Measurements from ENCODE around the gene CHAD.
"Not testable (repeated sequence)": the region's sequence is repeated elsewhere in the genome, so short reads cannot be mapped to it uniquely, and the experiment has no call there.

CHAD gene

GRCh38 chr17:50473901-50474300, 5.2 kb upstream of the CHAD start:
- DNase-seq (ENCODE audit: low read depth in 3 of 3) = no peak

DNA sequence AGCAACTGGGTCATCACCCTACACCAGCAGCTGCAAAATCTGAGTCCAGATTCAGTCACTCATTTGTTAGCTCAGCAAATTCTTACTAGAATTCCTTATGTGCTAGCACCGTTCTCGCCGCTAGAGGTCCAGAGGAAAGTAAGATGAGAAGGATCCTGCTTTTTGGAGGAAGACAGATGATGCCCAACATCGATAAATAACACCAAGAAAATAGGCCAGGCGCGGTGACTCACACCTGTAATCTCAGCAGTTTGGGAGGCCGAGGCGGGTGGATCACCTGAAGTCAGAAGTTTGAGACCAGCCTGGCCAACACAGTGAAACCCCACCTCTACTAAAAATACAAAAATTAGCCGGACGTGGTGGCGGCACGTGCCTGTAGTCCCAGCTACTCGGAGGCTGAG, 4.1 kb upstream of the CHAD start:
- DNase-seq (ENCODE audit: low read depth in 3 of 3) = not testable (repeated sequence)

DNA sequence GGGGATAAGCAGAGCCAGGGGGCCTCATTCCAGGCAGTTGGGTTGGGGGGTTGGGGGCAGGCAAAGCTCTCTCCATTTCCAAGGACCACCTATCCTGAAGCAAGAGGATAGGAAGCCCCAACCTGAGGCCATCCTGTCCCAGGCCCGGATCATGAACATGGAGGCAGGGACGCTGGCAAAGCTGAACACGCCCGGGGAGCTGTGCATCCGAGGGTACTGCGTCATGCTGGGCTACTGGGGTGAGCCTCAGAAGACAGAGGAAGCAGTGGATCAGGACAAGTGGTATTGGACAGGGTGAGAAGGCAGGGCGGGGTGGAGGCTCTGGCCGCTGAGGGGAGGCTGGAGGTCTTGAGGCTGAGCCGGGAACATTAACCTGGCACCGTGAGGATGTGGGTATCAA, 3.6 kb upstream of the CHAD start:
- no peak for DNase-seq (ENCODE audit: low read depth in 3 of 3)

DNA sequence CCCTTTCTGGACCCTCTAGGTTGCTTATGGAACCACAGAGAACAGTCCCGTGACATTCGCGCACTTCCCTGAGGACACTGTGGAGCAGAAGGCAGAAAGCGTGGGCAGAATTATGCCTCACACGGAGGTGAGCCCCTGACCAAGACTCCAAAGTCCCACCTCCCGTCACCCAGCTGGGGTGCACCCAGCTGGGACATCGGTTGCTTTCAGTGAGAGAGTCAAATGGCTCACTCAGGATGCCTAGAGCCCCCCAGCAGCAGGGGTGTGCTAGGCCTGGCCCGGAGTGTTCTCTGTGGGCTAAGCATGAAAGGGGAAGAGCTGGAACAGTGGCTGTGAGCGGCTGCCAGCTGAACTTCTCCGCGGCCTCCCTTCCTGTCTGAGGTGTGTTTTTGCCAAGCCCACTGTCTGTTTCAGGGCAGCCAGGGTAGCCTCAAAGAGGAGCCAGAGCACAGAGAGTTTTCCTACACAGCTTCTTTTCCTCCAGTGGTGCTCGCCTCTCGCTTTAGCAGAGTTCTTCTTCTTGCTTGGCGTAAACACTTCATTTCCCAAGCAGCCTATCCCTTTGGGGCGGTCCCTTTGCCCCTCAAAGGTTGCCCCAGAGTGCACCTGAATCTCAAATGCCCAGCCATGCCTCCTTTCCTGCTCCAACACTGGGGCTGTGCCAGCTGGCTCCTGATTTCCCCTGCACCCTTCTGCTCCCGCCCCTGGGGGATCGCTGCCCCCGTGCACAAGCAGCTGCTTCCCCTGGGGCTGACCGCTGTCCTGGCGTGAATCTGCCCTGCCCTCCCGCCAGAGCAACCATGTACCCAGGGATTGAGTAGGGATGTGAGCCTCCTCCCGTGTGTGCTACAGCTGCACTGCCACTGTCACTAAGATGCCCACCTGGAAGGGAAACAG, 2.6 kb upstream of the CHAD start:
- no peak for DNase-seq (ENCODE audit: low read depth in 3 of 3)

DNA sequence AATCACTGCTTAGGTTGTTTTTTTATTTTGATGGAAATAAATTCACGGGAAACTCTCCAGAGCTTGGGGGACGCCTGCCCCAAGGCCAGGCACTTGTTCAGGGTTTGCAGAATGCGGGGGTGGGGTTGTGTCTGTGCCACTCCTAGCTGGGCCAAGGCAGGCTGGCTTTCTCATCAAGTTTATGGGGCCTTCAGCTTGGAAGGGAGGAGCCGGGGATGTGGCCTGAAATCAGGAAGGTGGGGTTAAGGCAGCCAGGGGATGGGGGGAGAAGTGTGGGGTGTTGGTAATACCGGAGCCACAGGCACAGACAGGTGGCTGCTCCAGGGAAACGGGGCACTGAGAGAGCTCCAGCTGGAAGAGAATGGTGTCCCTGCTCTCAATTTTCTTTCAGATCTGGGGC, 1.7 kb upstream of the CHAD start:
- DNase-seq (ENCODE audit: low read depth in 3 of 3) = no peak

GRCh38 chr17:50469671-50470305, 1.1 kb upstream of the CHAD start:
- DNase-seq (ENCODE audit: low read depth in 3 of 3) = no peak

DNA sequence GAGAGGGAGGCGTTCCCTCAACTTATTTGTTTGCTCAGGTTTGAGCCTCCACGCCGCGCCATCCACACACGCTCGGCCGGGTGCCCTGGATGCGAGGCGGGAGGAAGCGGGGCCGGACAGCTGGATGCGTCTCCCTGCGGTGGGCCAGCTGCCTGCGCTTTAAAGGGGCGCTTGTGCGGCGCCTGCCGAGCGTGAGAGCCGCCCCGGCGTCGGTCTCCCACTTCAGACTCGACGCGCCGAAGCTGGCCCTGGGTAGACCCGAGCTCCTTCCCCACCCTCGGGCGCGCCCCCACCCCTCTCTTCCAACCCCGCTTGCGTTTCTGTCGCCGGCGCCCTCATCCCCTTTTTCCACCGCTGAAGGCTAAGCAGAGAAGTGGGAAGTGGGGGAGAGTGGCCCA, 527 bp upstream of the CHAD start:
- DNase-seq (ENCODE audit: low read depth in 3 of 3) = no peak

DNA sequence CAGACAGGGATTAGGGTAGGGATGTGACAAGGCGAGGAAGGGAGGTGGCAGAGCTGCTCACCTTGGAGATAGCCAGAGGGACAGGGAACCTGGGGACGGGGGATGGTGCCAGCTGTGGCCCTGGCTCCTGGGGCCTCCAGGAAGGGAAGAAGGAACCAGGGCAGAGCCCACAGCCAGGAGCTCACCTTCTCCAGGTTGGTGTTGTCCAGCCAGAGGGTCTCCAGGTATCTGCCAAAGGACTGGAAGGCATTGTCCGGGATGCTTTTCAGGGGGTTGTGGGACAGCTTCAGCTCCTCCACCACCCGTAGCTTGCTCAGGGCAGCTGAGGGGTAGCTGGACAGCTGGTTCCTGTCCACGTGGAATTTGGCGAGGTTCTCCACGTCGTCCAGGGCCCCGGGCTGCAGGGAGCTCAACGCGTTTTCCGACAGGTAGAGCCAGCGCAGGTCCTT, 801 bp downstream of the CHAD start:
- DNase-seq (ENCODE audit: low read depth in 3 of 3) = no peak

DNA sequence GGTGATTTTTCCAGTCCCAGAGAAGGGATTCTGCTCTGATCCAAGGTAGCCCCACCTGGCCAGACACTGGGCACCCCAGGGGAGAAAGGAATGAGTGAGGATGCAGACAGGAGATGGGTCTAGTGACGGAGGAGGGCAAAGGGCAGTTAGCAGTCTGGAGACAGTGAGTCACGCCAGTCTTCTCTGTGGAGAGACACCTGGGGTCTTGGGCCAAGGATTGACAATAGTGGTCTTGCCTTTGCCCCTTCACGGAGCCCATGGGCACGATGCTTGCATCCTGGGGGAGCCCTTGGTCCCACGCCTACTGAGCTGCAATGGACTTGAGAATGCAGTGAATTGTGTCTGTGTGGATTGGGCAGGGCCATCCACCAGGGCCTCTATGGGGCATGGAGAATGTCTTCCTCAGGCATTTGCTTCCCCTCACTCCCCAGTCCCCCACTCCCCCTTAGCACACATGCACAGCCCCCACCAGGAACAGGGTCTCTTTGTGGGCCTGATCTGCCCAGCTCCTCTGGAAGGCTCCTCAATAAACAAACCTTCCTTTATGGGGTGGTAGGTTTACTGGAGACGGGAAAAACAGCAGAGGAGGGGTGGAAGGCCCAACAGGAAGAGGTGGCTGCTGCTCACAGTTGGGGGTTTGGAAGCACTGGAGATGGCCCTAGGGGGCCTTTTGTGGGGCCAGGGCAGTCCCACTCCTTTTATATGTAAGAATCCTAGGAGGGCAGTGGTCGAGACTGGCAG, 1.4 kb downstream of the CHAD start:
- no peak for DNase-seq (ENCODE audit: low read depth in 3 of 3)

- DNase-seq (ENCODE audit: low read depth in 3 of 3) = no peak
These were observed 2.1 kb downstream of the CHAD start for GRCh38 chr17:50466371-50467113.

- DNase-seq (ENCODE audit: low read depth in 3 of 3) = no peak
These were observed 3.0 kb downstream of the CHAD start for GRCh38 chr17:50465635-50466034.

GRCh38 chr17:50465171-50465570, 3.5 kb downstream of the CHAD start:
- DNase-seq (ENCODE audit: low read depth in 3 of 3) = no peak

- DNase-seq (ENCODE audit: low read depth in 3 of 3) = no peak
These were observed 3.9 kb downstream of the CHAD start for GRCh38 chr17:50464736-50465135.

DNA sequence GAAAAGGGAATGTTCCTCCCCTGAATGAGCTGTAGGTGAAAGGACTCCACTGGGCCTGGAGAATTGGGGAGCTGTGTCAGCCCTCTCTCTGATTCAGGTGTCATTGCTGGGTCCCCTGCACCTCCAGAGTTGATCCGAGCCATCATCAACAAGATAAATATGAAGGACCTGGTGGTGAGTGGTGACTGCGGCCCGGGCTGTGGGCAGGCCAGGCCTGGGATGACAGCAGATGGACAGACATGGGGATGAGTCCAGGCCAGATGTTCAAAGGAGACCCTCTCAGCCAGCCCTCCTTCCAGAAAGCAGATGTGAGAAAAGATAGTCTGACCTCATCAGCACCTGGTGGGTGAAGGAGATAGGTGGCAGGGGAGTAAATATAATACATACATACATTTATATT, 4.6 kb downstream of the CHAD start:
- DNase-seq (ENCODE audit: low read depth in 3 of 3) = no peak

GRCh38 chr17:50462446-50462845, 6.2 kb downstream of the CHAD start:
- DNase-seq (ENCODE audit: low read depth in 3 of 3) = no peak

DNA sequence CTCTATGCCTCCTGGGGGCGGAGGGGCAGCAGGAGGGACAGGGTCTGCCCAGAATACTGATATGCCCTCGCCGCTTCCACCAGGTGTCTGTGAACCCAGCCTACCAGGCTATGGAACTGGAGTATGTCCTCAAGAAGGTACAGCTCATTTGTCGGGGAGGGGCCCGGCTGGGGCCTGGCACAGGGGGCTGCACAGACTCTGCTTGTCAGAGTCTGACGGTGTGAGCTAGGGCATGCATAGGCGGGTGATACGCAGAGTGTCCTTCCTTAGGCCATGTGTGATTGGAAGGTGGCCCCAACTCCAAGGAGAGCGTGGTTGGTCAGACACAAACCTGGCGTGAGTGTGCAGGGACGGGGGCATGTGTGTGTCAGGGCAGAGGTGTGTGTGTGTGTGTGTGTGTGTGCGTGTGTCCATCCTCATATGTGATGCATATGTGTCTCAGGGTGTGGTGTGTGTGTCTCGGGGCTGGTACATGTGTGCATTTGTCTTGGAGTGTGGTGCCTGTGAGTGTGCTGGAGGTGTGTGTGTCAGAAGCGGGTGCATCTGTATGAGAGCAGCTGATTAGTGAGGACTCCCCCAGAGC, 7.0 kb downstream of the CHAD start:
- no peak for DNase-seq (ENCODE audit: low read depth in 3 of 3)

DNA sequence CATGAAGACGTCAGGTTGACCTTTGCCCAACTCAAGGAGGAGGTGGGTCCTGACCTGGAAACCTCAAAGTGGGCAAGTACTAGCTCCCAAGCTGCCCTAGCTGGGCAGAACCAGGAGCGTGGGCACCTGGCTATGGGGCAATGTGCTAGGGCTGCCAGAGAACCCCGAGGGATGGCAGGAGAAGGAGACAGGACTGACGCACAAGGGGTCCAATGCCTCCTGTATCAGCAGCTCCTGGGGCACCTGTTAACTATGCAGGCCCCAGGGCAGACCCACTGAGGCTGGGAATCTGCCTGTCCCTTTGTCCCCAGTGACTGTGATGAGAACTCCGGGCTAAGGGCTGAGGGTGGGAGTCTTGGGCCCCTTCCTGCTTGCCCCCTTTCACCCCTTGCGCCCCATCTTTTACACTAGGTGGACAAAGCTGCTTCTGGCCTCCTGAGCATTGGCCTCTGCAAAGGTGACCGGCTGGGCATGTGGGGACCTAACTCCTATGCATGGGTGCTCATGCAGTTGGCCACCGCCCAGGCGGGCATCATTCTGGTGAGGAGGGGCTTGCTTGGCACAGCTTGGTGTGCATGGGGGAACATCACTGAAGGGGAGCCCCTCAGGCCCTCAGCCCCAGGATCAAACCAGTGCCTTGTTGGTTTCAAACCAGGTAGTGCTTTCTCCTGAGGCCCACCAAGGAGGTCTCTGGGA, 7.7 kb downstream of the CHAD start:
- DNase-seq (ENCODE audit: low read depth in 3 of 3) = no peak

DNA sequence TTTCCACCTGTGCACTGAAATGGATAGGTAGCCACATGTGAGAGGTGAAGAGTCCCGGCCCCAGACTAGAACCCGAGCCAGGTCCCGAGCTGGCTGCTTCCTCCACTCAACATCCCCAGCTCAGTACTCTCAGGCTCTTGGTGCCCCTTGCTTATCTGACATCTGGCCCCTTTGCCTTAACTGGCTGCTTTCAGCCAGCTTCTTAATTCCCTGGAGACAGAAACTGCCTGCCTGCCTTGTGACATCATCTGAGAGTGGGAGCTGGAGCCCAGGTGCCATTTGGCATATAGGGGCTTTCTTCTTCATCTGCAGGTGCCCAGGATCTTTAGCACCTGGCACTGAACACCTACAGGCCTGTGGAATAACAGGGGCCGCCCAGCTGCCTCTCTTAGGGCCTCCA, 8.9 kb downstream of the CHAD start:
- no peak for DNase-seq (ENCODE audit: low read depth in 3 of 3)

GRCh38 chr17:50458701-50459676, 9.7 kb downstream of the CHAD start:
- DNase-seq (ENCODE audit: low read depth in 3 of 3) = no peak

GRCh38 chr17:50458270-50458669, 10.4 kb downstream of the CHAD start:
- no peak for DNase-seq (ENCODE audit: low read depth in 3 of 3)

Data from stimulated activated CD4-positive, alpha-beta T cell treated with anti-CD3 and anti-CD28 coated beads, TNF-alpha, amount 100 ng/mL, for 48 hours (primary cell).